Stromal cell of bone marrow (primary cell): Measurements from ENCODE around the gene SMARCA1.
A peak's percentile ranks its signal among the peaks of the same experiment; 100 is the strongest.

Experiments
- DNase-seq: peaks from one replicate; pipeline ENCODE4 v3.0.0-alpha.2; 2012; ENCODE audit warnings: low read depth

SMARCA1 gene

DNA sequence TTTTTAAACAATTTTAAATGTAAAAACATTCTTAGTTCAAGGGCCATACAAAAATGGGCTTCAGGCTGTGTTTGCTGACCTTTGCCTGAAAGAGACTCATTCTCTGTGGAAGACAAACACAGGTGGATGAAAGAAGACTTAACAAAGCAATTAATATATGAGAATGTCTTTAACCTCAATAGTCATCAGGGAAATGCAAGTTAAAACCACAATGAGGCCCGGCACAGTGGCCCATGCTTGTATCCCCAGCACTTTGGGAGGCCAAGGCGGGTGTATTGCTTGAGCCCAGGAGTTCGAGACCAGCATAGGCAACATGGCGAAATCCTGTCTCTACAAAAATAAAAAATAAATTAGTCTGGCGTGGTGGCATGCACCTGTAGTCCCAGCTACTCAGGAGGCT is 7.1 kb upstream of the SMARCA1 start:
- DNase-seq: no peak

DNA sequence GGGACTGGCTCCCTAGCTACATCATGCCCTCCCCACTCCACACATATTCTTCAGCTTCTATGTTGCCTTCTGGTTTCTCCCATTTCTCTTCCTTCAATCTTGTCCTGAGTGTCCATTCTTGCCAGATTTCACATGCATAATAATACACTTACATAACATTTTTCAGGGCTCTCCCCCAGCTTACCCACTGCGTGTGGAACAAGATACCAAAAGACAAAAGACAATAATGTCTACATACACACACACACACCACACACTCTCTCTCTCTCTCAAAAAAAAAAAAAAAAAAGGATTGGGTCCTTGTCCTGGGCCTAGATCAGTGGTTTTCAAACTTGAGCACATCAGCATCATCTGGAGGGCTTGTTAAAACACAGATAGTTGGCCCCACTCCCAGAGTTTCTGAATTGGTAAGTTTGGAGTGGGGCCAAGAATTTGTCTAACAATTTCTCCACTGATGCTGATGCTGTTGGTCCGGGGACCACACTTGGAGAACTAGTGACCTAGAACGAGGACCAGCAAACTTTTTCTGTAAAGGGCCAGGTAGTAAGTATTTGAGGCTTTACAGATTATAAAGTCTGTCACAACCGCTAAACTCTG is 6.5 kb upstream of the SMARCA1 start:
- DNase-seq: no peak

DNA sequence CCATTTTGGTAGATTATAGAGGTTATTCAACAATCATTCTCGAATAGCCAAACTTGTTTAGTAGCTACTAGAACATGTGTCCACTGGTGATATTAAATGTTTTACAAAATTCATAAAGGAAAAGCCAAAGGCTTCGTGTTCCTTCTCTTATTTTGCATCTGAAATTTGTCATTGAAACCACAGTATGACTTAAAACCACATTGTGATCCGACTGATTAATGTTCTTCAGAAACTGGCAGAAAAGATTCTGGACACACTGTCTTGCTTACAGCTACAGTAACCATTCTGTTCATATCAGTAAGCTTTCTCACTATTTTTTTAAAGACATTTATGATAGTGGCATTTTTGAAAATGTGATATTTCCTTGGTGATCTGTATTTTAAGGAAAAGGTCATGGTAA is 2.6 kb upstream of the SMARCA1 start:
- DNase-seq: no peak

DNA sequence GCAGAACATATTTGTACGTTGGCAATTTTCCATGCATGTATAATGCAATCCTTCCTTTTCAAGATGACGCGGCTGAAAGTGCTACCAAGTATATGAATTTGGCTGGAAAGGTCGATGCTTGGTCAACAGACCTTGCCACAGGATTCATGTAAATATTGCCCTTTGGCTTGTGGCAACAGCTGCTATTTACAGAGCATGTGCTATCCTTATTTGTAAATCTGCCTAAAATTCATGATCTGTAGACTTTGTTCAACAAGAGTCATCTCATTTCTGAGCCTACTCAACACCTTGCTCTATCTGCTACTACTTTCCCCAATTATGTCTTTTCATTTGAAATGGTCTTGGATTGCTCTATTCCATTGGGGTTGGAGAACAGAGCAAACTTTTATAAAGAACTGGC is 1.9 kb upstream of the SMARCA1 start:
- no peak for DNase-seq

DNA sequence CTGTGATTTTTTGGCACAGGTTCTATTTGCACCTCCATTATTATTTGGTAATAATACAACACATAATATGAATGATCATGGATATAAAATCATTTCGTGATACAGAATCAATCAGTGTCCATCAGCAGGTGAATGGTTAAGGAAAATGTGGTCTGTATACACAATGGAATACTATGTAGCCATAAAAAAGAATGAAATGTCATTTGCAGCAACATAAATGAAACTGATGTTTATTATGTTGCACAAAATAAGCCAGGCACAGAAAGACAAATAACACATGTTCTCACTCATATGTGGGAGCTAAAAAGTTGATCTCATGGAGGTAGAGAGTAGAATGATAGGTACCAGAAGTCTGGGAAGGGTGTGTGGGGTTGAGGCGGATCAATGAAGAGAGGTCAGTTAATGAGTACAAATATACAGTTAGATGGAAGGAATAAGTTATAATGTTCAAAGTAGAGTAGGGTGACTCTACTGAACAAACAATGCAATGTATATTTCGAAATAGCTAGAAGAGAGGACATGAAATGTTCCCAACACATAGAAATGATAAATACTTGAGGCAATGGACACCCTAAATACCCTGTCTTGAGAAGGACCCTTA is 1.1 kb upstream of the SMARCA1 start:
- no peak for DNase-seq

DNA sequence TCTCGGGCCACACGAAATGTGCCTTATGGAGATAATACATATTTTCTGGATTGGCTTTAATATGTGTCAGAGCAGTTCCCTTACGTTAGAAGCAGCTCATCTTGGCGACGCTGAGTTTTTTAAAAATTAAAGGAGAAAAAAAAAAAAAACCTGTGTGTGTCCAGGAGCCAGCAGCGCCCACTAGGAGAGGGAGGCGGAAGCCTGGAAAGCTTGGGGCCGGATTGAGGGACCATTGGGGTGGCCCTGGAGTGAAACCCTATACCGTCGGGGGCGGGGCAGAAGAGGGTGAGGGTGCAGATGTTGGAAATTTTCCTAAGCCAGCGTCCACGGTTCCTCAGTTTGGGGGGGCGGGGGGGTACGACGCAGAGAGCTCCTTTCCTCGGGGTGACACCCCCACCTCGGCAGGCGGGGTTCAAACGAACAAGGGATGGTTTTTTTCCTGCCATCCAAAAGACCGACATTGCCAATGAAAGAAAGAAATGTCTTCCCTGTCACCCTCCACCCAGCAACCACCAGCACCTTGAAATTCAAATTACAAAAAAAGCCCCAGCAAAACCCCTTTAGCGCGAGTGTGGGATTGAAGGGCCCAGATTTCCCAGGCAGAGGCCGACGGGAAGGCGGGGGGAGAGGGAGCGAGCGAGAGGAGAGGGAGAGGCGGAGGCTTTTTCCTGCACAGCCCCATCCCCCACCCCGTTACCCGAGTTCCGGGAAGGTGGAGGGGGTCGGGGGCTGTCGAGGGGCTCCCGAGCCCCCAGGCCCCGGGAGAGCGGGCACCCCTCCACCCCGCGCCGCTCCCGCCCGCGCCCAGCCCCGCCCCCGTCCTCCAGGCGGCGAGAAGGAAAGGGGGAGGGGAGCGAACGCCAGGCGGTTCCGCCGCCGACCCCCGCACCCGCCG is 859 bp downstream of the SMARCA1 start:
- DNase-seq: peak; percentile 33

DNA sequence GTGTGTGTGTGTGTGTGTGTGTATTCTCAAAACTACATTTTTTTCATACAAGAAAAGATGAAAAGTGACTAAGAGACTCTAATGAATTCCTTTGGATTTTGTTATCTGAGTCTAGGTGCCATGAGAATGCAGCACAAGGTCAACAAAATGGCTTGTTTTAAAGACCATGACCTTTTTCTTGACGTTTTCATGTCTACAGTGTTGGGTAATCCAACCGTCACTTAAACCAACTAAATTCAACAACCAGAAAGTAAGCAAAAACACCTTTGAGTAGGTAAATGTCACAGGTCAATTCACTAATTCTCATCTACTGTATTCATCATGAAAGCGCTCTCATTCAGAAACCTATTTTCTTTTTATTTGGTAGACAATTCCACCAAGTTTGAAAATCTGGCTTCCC is 3.1 kb downstream of the SMARCA1 start:
- no peak for DNase-seq

DNA sequence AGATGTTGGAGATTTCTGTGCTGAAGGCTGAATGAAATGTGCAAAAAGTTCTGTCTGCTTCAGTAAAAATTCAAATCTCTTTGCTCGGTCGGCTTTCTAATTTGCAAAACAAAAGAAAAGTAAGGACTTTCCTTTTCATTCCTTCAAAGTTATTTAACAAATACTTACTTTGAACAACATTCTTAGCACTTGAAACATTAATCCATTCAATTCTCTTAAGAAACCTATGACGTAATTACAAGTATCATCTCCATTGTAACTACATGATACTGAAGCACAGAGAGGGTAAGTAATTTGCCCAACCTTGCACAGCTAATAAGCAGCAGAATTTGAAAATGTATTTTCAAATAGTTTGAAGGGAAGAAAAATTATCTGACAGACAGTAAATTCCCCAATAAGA is 6.9 kb downstream of the SMARCA1 start:
- no peak for DNase-seq

DNA sequence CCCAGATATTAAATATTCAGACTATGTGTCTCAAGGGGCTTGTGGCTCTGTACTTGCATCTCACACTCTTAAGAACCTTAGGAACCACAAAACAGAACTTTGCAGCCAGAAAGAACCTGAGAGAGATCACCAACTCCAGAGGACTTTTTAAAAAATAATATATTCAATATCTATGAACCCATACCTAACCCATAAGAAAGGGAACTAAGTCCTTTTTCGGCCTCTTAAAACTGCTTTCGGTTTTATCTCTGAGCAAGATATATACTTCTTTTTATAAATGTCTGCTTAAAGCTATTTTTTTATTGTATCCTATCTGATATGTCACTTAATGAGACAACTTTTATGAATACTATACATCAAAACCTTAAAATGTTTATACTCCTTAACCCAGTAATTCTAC is 10.9 kb downstream of the SMARCA1 start:
- DNase-seq: no peak

DNA sequence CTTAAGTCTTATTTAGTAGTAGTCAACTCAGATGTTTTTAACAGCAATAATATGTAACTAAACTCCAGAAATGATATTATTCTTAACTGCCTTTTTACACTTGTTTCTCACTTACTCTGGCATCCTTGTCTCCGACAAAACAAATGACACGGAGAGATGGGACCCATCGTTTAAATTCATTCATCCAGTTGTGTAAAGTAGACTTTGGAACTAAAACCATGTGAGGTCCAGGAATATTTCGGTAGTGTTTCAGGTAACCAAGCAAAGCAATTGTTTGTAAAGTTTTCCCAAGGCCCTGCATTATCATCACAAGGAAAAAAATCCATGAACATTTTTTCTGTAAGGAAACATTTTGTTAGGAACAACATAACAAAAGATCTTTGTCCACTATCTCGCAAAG is 11.6 kb downstream of the SMARCA1 start:
- no peak for DNase-seq

DNA sequence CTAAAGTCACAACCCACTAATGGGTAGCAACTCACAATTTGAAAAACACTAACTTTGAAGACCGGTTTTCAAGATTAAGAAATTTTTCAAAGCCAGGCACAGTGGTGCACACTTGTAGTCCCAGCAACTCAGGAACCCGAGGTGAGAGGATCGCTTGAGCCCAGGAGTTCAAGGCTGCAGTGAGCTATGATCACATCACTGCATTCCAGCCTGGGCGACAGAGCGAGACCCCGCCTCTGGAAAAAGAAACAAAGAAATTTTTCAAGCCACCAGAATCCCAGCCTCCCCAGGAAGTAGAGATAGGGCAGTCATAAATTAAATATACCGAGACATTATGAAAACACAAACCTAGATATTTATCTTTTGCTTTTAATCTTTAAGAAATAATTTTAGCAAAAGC is 13.0 kb downstream of the SMARCA1 start:
- no peak for DNase-seq

DNA sequence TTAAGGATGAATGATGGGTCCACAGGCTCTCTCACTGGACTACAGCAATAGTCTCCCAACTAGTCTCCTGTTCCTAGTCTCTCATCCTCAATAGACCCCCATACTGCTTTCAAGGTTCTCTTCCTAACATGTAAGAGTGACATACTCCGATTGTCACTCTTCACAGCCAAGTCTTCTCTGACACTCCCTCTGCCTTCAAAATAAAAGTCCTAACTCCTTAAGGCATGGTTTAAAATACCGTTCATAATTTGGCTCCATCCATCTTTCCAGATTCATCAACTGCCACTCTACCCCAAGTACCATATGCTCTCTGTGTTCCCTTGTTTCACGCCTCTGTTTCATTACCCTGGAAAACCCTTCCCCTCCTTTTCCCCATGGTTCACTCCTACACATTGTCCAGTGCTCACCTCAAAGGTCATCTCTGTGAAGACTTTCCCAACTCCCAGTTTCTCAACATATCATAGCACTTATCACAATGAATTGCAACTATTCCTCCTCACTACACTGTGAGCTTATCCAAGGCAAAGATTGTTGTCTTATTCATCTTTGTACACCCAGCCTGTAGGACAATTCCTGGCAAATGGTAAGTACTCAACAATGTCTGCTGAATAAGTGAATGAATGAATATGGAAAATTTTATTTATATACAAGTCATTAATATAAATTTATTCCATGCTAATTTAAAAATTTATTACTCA is 26.0 kb downstream of the SMARCA1 start:
- no peak for DNase-seq

DNA sequence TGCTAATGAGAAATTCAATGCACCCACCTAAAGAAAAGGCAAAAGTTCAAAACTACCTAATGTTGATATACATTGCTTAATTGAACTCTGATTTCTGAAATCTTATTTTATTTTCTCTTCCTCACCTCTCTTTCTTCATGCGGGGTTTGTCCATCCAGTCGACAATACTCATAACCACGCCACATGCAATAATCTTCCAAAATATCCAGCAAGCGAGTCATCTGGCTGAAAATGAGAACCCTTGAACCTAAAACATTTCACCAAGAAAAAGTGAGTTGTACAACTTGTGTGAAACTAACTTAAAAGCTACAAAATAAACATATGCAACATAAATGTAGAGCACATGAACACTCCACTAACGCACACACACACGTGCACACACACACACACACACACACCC is 26.7 kb downstream of the SMARCA1 start:
- no peak for DNase-seq

DNA sequence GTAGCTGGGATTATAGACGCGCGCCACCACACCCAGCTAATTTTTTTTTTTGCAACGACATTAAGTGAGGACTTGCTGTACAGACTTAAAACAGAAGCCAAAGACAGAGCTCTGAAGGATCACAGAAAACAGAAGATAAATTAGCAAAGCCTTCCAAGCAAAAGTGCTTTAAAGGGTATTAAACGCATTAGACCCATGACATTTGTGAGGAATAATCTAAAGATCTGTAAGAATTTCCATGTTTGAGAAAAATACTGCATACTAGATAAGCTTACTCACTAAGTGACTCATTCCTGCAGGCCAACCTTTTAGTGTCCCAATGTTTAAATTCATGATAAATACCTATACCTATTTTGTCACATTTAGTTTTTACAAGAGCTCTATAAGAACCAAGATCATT is 27.4 kb downstream of the SMARCA1 start:
- DNase-seq: no peak

DNA sequence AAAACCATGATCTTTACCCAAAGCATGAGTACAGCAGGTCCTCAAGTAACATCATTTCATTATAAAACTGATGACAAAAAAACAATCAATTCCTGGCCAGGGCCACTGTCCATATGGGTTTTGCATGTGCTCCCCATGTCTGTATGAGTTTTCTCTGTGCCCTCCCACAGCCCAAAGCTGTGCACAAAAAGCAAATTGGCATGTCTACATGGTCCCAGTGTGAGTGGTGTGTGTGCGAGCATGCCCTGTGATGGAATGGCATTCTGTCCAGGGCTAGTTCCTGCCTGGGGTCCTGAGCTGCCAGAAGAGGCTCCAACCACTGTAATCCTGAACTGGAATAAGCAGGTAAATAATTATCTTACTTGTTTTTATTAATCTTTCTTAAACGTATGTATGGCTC is 28.4 kb downstream of the SMARCA1 start:
- no peak for DNase-seq

DNA sequence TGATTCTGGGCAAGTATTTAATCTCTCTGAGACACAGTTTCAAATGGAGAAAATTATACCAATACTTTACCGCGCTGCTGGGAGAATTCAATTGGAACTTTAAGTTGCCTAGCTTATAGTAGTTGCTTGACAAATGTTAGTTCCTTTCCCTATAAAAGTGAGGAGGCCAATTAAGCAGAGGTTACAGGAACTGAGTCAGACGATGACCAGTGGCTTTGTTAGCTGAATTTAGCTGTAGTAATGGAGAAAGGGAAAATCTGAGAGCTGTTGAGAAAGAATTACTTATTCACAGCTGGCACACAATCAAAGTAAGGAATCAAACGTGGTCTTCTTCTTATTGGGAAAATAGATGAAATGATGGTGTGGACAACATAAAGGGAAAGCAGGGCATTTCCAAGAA is 29.6 kb downstream of the SMARCA1 start:
- DNase-seq: peak; percentile 45

DNA sequence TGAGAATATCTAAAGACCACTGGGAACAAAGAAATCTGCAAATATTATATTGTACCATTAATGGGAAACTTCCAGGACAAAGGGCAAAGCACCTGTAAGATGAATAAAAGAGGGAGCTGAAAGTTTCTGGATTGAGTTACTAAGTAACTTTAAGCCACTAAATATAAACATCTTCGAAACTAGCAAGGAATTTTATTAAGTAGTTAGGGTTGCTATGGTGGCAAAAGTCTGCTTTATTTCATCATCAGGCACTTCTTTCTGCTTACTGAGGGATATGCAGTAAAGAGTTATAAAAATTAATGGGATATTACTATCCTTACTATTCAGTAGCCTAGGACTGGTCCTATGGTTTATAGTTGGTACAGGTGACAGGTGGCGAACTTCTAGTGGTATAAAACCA is 33.0 kb downstream of the SMARCA1 start:
- no peak for DNase-seq

DNA sequence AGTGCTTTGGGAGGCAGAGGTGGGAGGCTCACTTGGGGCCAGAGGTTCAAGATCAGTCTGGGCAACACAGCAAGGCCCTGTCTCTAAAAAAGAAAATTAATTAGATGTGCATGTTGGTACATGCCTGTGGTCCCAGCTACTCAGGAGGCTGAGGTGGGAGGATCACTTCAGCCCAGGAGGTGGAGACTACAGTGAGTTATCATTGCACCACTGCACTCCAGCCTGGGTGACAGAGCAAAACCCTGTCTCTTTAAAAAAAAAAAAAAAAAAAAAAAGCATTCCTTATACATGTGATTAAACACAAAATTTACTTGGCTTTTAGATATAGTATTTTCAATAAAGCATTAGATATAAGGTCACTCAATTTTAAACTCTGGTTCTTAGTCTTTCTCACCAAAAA is 34.9 kb downstream of the SMARCA1 start:
- DNase-seq: no peak

DNA sequence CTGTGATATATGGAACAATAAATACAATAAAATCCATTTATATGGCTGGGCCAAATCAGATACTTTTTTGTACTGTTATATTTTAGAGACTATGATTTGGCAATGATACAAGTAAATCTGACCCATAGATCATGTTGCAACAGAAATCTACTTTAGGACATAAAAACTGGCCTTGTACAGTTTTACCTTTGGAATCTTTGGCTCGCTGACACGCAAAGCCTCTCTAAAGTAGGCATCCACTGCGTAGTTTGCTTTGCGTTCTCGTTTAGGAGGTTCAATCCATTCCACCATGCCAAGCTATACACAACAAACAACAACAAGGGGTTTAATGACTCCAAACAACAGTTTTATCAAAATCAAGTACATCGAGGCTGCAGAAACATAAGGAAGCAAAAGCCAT is 42.4 kb downstream of the SMARCA1 start:
- no peak for DNase-seq

DNA sequence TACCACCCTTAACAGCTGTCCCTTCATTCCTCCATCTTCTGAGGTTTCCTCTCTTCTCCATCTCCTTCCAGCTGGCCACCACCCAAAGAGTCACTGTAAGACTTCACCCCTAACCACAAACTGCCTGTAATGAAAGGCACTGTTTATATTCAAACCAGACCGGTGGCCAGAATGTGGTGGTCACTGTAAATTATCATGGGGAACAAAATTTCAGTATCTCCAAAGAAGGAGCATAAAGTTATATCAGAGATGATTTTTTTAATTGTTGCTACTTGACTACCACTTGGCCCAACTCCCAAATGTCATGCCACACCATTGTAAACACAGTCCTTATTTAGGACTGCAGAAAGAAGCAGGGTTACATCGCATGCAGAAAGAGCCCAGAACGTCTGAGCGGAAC is 44.8 kb downstream of the SMARCA1 start:
- no peak for DNase-seq

DNA sequence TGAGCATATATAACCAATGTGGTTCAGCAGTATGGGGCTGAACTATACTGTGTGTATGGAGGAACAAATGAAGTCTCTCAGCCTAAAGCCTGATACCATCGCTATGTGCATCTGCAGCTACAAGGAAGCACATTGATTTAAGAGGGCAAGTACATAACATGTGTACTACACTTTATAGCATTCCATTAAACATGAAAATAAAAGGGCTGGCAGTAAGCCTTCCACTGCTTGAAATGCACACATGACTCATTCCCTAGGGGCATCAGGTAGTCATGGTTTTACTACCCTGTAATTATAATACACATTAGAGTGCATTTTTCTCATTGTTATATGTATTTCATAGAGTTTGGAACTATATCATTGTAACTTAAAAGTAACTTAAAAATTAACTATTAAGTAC is 51.2 kb downstream of the SMARCA1 start:
- peak; percentile 24 for DNase-seq

DNA sequence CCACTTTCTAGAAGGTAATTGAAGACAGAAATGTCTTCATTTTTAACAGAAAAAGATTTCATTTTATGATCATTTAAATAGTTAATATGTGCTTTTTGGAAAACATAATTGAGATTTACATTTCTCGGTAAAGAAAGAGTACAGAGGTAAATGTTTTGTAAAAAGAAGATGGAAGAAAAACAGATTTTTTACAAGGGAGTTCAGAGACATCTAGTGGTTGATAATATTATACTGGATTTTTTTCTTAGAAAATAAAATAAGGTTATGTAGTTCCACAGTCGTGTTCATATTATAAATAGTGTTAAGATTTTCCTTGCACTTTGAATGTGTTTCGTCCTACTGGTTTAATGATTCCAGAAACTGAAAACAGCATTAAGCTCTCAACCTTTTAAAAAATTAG is 60.6 kb downstream of the SMARCA1 start:
- no peak for DNase-seq
